NCI-H510A (cell line): Measurements from ENCODE around the gene CAMSAP1.

ENCODE experiments used
- DNase-seq: peaks from one replicate; lab custom pipeline; 2025; lab: John Stamatoyannopoulos, UW

Gene CAMSAP1

DNA sequence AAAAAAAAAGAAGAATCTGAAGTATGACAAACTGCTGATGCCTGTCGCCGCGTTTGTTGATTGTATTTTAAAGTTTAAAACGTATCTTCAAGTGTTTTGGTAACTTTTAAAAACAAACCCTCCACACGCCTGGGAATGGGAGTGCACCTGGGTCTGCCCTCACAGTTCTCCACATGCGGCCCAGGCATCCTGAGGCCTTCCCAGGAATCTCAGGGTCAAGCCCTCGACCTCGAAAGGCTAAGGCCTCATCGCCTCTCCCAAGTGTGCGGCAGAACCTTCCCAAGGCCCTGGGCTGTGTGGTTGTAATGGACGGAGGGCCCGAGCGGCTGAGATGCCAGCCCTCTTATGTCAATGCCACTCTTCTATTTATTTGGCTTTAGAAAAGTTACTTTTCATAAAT lies 94.4 kb downstream of the CAMSAP1 start:
- no peak for DNase-seq

DNA sequence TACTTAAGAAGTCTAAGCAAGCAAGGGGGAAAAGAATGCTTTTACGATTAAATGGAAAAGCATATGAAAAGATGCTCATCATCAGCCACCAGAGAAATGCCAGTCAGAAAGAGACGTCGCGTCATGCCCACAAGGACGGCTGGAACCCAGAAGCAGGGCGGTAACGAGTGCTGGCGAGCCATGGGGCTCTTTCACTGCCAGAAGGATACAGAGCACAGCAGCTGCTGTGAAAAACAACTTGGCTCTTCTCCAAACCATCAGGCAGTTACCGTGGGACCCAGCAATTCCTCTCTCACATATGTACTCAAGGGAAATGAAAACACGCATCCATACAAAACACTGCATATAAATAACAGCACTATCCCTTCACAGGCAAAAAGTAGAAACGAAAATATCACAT lies 95.5 kb downstream of the CAMSAP1 start:
- no peak for DNase-seq

DNA sequence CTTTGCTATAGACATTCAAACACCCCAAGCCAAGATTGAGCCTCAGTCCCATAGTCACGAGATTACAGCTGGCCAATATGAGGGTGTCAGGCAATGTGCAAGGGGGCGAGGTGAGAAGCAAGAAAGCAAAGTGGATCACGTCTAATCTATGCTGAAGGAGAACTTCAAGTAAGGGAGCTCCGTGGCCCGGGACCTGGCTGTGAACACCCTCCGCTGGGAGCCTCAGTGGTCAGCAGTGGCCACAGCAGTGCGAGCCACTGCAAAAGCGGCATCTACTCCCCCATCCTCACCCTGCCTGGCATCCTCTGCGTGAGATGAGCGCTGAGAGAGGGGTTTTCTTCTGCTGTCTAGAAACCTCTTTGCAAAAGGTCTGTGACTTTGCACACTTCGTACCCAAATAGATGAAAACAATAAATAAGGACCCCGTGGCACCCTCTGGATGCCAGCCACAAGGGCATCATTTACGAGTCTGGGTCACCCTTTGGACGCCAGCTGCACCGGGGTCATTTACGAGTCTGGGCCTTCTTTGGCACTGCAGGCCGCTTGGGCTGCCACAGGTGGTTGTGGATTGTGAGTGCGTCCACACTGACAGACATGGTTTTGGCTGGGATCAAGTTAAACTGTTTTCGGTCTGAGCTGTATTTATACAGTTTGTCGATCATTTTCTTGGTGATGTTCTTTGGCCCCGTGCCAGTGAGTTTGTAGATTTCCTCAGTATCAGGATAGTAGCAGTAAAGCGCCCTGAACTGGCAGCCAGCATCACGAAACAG lies 96.4 kb downstream of the CAMSAP1 start:
- no peak for DNase-seq

DNA sequence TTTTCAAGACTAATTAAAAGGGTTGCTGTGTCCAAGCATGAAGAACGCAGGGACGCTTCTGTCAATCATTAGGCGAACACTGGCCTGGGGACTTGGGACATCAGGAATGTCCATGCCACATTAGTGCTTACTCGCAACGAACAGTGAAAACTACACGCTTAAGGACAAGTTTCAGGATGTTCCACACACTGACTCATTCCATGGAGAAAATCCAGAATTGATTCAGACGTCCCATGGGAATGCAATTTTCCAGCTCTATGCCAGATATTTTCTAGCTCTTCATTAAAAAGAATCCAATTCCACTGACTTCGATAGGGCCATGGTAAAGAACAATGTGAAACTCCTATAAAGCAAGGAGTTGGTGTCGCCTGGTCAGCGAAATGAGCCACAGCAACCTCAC lies 98.2 kb downstream of the CAMSAP1 start:
- DNase-seq, result no peak

DNA sequence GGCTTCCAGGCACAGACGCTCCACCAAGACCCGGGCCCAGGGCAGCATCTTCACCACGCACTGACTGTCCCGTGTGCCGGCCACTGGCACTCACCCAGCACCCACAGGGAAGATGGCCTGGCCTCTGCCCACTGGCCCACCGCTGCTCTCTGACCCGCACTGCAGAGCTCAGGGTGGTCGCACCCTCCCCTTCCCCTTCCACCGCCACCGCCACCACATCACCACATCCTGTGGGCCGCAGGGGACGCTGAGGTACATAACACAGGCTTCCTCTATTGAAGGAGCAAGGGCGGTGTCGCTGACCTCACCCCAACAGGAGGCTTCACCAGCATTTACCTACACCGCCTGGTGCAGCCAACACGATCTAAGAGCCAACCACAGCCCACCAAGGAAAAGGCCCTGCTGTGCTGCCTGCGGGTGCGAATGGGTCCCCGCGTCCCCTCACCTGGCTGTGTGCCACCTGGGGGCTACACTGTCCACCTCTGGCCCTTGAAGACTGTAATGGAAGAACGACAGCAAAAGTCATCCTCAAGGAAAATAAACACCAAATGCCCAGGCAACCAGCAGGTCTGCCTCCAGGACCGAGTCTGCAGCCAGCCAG lies 101.8 kb downstream of the CAMSAP1 start:
- DNase-seq, result no peak

DNA sequence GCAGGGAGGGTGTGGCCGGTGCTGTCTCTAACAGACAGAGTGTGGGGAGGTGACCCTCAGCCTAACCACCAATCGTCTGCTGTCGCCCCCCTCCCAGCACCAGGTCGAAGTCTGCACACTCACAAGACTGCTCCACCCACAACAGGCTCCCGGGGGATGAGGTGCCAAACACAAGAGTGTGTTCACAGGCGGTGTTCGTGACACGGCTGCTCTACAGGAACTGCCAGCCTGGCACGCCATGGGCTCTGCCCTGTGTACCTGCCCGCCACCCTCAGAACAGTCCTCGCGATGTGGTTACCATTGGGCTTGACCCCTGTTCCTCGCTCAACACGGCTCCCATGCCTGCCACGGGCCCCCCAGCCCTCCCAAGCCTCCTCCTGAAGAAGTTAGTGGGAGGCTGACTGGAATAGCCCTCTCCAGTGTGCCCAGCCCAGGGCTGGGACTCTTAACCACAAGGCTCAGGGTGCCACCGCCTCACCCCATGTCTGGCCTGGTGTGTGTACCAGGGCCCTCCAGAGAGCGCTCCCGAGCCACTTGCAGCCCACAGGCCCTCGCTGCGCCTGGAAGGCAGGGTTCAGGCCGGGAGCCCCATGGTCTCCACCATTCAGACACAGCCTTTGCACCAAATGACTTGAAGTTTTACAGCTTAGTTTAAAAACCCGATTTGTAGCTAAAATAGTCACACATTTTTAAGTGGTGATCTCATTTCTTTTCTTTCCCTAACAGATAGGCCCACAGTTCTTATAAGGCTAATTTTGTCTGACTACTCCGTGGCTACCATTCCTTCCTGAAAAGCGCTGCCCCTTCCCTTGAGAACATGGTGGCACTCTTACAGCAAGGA lies 102.5 kb downstream of the CAMSAP1 start:
- DNase-seq, result no peak

DNA sequence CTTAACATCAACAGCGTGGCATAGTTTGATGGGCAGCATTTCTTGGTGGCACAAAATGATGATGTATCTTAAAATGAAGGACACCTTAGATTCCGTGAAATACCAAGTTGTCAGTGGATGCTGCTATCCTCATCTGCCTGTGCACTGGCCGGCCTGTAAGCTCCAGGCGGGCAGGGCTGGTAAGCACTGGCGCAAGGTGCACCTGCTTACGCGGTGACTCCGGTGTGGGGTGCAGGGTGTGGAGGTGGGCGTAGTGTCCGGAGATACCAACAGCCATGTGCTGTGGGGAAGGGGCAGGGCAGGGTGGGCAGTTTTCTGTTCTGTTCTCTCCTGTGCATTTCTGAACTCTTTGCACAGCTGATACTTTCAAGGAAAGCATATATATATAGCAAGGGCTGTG lies 103.9 kb downstream of the CAMSAP1 start:
- DNase-seq, result no peak

DNA sequence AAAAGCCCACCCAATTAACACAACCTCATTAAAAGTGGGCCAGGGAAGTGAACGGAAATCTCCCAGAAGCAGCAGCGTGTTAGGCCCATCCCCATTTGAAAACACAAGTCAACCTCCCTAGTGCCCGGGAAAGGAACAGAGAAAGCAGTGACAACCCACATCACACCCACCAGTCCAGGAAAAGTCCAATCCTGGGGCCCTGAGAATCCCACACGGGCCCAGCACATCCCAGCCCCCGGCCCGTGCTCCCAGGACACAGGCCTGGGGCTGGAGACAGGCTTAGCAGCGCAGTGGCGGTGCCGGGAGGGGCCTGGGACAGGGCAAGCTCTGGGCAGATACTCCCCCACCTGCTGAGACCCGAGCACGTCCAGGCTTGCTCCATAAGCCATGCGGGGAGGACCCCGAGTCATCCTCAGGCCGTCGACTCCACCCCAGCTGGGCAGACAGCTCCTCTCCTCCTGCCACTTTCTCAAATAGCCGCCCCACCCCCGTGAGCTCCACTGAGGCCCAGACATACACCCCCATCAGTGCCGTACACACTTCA lies 104.4 kb downstream of the CAMSAP1 start:
- DNase-seq, result no peak

DNA sequence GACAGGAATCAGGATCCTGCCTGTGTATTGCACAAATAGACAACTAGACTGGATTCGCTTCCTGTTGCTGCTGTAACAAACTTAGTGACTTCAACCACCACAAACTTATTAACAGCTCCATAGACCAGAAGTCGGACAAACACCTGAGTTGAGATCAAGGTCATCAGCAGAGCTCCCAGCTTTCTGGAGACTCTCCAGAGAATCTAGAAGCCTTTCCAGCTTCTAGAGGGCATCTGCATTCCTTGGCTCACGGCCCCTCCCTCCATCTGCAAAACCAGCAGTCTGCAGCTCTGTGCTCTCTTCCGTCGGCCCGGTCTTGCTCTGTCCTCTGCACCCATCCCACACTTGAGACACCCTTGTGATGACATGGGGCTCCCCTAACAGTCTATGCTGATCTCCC lies 106.3 kb downstream of the CAMSAP1 start:
- DNase-seq, result no peak

DNA sequence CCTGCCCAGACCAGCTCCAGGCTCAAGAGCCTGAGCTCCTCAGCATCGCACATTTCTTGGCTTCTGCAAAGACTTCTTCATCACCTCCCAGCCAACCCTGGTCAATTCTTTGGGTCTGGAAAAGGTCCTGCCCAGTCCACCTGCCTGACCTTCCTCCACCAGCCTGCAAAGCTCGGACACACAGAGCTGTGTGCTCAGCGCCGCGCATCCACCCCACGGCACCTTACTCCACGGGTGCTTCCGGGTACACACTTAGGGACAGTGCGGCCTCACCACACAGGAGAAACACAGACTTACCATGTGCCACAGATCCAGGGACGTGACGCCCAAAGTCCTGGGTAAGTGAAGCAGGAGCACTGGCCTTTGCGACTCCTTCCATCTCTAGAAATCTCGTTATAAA lies 108.1 kb downstream of the CAMSAP1 start:
- no peak for DNase-seq

DNA sequence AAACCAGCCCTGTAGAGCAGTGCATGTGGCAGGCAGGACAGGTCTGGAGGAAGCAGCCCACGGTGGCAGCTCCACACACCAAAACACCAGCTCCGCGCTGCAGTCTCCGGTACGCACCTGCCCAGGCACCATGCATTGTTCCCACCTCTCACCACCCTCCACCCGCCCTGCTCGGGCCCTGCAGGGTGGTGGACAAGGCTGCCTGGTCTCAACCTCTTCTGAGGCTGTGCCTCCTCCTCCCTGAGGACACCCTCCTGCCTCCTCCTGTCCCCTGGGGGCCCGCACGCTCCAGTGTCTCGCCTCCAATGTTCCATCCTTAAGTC lies 109.1 kb downstream of the CAMSAP1 start:
- DNase-seq, result no peak

DNA sequence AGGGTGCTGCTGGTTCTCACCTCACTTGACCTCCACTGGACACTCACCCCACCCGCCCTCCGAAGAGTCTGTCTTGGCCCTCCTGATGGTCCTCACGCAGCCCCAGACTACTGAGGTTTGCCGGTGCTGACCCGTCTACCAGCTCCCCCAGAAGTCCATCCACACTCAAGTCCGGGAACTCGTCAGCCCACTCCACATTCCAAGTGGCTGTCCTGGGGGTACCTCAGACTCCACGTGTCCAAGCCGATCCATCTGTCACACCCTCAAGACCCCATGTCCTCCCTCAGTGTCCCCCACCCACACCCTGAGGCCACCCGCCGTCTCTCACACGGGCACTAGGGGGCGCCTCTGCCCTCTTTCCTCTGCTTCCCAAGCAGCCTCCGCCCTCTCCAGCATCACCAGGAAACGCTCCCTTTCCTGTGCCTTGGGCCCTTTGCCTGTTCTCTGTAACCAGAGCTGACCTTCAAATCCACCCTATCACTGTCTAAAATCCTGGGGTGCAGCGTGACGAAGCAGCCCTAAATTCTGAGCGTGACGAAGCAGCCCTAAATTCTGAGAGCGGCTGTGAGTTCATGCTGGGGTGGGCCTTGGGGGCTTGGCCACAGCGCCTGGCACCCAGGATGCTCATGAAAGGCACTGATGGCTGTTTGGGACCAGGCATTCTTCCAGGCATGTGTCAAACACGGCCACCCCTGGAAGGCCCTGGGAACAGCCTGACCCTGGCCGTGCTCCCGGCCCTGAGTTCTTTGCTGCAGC lies 109.7 kb downstream of the CAMSAP1 start:
- DNase-seq, result peak; percentile 29

DNA sequence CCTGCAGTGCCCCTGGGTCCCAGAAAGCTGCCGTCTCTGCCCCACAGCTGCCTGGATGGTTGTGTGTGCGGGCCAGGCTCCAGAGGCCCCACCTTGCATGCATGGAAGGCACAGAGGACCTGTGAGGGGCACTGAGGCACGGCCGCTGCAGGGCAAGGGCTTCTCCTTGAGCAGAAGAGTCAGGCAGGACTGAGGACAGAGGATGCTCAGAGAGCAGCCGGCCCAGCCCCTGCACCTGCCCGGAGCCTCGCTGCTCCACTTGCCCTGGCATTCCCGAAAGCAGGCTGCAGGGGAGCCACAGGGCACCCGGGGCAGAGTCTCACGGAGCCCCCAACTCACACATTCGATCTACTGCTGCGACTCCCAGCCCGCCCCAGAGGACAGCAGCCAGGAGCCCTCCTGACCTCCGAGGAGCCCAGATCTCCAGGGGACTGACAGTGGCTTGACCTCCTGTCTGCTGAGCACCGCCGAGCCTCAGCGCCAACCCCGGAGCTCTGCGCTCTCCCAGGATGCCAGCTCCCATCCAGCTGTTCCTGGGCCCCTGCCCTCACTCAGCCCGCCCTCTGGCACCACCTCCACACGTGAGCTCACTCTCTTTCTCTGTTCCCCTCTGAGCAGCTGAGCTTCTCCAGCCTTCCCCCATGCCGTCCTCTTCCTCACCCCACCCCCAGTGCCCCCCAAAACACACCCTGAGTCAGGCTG lies 110.4 kb downstream of the CAMSAP1 start:
- DNase-seq, result no peak

DNA sequence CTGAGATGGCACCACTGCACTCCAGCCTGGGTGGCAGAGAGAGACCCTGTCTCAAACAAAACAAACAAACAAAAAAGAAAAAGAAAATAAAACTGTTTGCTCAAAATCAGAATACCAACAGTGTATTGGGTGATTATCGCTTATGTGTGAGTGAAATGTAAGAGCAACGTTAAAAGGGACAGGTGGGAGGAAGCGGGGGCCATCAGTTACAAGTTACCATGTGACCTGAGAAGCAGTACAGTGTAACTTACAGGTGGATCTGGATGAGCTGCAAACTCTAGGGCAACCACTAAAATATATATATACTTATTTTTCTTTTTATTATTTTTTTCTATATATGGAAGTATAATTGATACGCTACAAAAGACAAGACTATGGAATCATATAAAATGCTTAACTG lies 112.0 kb downstream of the CAMSAP1 start:
- DNase-seq, result no peak

DNA sequence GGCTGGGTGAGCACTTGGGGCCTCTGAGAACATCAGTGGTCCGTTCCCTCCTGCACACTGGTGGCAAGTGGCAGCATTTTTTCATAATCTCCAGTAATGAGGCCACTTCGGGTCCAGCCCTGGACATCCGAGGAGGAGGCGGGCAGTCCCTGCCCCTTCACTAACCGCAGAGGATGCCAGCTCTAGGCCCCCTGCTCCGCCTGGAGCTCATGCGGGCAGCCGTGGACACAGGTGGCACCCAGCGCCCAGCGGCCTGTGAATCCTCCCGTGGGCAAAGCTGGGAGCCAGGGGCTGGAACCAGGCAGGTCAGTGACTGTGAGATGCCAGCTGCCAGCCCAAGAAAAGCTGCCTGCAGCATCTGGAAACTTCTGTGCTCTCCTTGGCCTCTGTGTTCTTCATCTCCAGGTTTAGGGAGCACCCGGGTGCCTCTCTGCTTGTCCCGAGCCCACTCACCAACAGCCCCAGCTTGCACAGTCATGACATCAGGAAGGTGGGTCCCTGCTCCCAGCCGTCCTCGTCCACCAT lies 112.9 kb downstream of the CAMSAP1 start:
- no peak for DNase-seq

DNA sequence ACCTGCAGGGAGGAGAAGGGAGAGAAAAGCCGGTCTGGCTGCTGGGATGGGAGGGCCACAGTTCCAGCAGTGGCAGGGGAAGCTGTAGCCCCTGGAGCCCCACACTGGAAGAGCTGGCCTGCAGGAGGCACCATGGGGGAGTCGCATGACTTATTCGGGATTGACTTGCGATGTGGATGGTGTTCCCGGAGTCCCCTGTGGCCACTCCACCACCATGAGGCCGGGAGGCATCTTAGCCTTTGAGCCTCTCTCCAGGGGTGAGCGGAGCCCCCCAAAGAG lies 113.3 kb downstream of the CAMSAP1 start:
- no peak for DNase-seq

DNA sequence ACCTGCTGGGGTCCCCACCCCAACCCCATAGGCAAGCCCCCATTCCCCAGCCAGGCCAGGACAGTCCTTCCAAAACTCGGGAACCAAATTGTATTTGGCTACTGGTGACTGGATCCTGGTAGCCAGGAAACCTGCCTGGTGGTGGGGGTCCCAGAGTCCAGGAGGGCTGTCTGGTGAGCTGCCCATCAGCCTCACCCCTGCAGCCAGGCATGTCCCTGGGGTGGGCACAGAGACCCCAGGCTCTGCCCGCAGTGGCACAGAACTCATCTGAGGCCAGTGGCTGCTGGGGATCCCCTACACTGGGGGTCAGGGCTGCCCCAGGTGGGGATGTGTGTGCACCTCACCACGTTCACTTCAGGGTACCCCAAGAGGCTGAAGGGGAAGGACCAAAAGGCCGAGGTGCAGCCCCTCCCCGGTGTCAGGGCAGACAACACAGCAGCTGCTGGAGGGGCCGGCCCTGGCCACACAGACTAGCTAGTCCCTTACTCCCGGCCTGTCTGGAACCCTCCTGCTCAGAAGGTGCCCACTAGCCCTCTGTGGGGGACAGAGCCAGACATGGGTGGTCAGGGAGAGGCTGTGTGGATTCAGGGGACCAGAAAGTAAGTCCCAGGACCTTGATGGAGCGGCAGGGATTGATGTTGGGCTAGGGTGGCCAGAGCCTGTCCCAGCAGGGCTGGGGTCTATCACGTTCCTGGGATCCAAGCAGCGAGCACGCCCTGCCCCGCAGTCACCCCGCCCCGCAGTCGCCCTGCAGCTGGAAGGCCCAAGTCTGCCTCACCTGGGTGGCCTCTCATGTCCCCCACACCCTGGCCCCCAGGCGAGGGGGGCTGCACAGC lies 113.9 kb downstream of the CAMSAP1 start:
- no peak for DNase-seq

DNA sequence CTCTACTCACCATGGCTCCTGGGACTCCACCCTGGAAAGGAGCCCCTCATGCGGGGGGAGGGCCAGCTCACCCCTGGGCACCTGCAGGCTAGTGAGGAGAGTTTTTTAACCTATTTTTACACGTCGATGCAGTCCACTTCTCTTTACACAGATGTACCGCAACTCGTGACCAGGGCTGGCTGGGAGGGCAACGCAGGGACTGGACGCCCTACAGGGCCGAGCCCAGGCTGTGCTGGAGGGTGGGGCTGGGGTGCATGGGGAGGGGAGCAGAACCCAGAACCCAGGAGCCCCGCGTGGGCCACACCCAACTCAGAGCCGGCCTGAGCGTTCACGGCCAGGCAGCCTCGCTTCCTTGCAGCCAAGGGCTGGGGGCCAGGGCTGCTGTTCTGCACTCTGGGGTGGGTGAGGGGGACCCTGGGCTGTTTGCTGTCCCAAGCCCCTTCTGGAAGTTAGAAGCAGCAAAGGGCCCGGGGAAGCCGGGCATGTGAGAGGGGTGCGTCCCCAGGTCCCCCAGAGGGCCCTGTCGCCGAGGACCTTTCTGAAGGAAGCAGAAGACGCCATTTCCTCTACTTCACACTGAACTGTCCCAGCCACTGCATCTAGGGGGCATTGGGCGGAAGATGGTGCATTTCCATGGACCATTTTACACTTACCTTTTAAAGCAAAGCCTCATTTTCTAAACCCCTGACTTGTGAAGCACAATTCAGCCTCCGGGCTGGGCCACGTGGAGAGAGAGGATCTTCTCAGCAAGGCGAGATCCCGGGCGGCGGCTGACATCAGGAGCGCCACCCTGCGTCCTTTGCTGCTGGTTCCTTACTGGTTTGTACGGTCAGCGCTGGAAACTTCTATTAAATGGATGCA lies 114.8 kb downstream of the CAMSAP1 start:
- no peak for DNase-seq

DNA sequence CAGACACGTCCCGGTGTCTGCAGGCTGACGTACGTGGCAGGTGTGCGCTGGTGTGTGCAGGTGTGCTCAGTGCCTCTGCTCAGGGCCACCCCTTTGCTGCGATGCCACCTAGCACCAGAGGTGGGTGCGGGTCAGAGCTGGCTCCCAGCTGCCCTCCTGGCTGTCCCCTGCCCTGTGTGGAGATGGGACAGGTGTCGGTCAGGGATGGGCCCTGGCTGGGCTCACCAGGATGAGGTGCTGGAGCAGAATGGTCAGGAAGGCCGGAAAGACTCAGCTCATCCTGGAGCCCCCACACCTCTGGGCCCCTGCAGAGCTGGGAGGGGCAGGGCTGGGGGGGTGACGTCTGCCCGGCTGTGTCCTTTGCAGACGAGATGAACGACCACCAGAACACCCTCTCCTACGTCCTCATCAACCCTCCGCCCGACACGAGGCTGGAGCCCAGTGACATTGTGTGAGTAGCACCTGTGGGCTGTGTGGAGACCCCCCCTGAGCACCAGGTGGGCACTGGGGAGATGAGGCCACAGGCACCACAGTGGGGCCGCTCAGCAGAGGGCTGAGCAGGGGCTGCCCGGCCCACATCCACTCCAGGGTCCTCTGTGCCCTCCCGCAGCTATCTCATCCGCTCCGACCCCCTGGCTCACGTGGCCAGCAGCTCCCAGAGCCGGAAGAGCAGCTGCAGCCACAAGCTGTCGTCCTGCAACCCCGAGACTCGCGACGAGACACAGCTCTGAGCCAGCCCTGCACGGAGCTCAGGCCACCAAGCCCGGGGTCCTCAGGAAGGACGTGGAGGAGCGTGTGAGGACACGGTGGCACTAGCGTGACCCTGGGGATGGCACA lies 115.7 kb downstream of the CAMSAP1 start:
- DNase-seq, result peak; percentile 39
